Measurements from ENCODE around the gene VPS13D.

GRCh38 chr1:12220890-12221289 lies 8.9 kb upstream of the VPS13D start:
- no peak for TF ChIP-seq CTCF (IDR thresholded peaks at IDR 0.05; ENCODE audit: low read depth, low read length)
- no peak for TF ChIP-seq MYC (IDR thresholded peaks at IDR 0.05; ENCODE audit: low read depth, low read length)
